Upper lobe of left lung (tissue), 4 donors: ENCODE results near the gene FOXJ1.

Experiments
- CTCF ChIP-seq, 6 experiments: fragments of 450-650 bp in 4 of 6; fragments of 200-600 bp in 2 of 6; sonication (generic) in 2 of 6; IDR thresholded peaks; one replicate each; pipeline ENCODE4 v1.5.1; 2016 to 2019; ENCODE audit warnings: antibody characterized with exemption in 6 of 6
- EP300 ChIP-seq, 4 donors: sonication (generic); formaldehyde crosslinking; IDR thresholded peaks; one replicate each; pipeline ENCODE4 v1.5.1; 2017; ENCODE audit warnings: antibody characterized with exemption in 4 of 4, control low read depth in 2 of 4
- POLR2A ChIP-seq, 4 donors: fragments of 450-650 bp; IDR thresholded peaks; one replicate each; pipeline ENCODE4 v1.5.1; 2016 to 2017; ENCODE audit warnings: antibody characterized with exemption in 4 of 4, mild to moderate bottlenecking in 2 of 4

GRCh38 chr17:76135810-76136188 is 5.2 kb downstream of the FOXJ1 start:
- TF ChIP-seq POLR2A (IDR thresholded peaks at IDR 0.05) (no peak), CTCF (IDR thresholded peaks at IDR 0.05) (no peak), EP300 (IDR thresholded peaks at IDR 0.05) (no peak)
